Mammary epithelial cell (primary cell): ENCODE data around the gene ANKDD1B.

Experiments used
- CTCF ChIP-seq, 2 donors: IDR thresholded peaks in 1 of 2; conservative IDR thresholded peaks in 1 of 2; 2 replicates each; pipeline ENCODE4 v1.5.1; 2011 to 2012; ENCODE audit warnings: inconsistent platforms in 2 of 2, low read length in 2 of 2, mild to moderate bottlenecking in 2 of 2, control low read depth in 1 of 2, low read depth in 1 of 2; ENCODE audit not compliant: insufficient read depth in 1 of 2; ENCODE audit errors: extremely low read depth in 1 of 2
- EZH2 ChIP-seq: IDR thresholded peaks from 2 replicates; pipeline ENCODE4 v1.6.1; 2012; ENCODE audit warnings: low read length, inconsistent platforms, borderline replicate concordance

- TF ChIP-seq CTCF (conservative IDR thresholded peaks at IDR 0.05 in 1 of 2, IDR thresholded peaks at IDR 0.05 in 1 of 2; ENCODE audit: extremely low read depth in 1 of 2, insufficient read depth in 1 of 2, low read depth in 1 of 2, low read length in 2 of 2) (no peak), EZH2 (no peak)
Observed at GRCh38 chr5:75701856-75702255, 90.6 kb downstream of the ANKDD1B start.
